Stimulated activated CD8-positive, alpha-beta memory T cell treated with anti-CD3 and anti-CD28 coated beads, Interleukin-12 subunit alpha, Interleukin-12 subunit beta, amount 100 ng/mL, for 4 hours (primary cell): Measurements from ENCODE around the gene CXCR1.
"Not testable (repeated sequence)": the region's sequence is repeated elsewhere in the genome, so short reads cannot be mapped to it uniquely, and the experiment has no call there.

Source experiments
- DNase-seq: peaks from one replicate; pipeline ENCODE4 v3.0.0-alpha.2; 2020; ENCODE audit warnings: low read depth

CXCR1 gene

DNA sequence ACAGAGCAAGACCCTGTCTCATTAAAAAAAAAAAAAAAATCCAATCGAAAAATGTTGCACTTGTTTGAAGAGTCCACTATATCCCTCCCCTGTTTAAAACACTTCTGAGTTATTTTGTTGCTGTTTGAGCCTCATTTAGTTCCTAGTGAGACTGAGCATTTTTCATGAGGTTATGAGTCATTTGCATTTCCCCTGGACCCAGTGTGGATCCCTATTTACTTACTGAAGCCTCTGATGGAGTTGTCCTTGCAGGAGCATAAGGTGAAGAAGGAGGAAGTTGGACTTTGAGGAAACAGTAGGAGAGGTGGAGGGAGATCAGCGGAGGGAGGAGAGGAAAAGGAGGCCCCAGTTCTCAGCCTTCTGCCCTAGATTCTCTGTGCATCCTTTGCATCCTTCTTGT, 5.1 kb downstream of the CXCR1 start:
- no peak for DNase-seq

DNA sequence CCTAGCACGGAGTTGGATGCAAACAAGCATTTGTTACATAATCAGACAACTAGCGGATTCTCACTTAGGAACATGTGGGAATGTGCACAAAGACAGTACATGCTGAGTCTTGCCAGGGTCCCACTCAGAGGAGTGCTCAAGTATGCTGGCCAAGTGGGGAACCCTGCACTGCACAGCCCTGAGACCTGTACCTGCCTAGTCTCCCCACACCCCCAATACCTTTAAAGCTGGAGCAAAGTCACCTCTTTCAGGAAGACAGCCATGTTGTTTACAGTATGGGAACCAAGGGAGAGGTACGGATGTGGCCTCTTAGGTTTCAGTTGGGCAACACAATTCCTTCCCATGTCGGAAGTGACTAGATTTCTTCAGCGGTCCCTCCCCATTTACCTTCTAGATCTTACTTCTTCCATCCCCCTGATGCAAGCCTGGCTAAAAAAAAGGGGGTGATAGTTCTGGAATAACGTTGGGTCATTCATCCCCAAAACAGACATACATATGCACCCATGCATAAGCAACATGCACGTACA, 10.7 kb downstream of the CXCR1 start:
- no peak for DNase-seq

DNA sequence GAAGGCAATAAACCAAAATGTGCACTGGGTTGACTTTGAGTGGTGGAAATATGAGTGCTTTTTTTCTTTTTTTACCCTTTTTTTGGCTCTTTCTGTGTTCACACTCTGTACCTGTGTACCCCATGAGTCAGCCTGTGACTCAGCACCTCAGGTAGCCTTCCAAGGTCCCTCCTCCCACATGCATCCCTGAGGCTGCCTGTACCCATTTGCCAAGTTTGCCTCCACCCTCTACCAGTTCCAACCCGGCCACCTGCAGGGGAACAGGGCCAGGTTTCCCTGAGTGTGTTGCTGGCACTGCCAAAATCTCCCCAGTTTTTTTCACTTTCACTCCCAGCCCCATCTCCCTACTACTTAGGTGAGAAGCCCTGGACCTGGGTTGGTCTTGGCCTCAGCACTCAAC, 14.0 kb downstream of the CXCR1 start:
- DNase-seq: no peak

DNA sequence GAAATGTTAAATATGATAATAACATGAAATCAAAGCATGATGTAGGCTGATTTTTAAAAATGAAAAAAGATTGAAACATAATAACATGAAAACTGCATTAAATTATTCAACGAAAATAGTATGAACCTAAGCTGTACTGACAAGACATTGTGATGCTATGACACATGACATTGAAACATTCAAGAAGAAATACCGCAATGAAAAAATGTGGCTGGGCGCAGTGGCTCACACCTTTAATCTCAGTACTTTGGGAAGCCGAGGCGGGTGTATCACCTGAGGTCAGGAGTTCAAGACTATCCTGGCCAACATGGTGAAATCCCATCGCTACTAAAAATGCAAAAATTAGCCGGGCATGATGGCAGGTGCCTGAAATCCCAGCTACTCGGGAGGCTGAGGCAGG, 14.6 kb downstream of the CXCR1 start:
- DNase-seq: no peak

DNA sequence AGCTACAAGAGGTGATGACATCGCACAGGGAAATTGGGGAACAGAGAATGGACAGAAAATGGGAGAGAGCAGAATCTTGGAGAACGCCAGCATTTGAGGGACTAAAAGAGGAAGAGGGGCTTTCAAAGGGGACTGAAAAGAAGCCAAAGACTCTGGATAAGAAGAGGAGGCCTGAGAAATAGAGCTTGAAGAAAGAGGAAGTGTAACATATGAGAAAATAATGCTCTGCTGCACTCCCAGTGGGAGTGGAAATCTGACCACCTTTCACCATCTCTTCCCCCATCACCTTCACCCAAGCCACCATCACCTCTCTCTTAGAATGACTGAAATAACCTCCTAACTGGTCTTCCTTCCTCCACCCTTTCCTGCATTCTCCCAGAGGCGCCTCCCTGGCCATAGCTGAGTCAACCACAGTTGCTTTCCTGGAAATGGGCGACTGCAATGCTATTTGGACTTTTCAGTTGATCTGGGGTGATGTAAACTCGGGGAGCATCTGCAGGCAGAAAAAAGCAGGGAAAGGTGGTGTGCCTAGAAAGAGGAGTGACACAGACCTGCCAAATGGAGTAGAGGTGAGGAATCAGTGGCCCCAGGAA, 16.8 kb downstream of the CXCR1 start:
- DNase-seq: no peak

DNA sequence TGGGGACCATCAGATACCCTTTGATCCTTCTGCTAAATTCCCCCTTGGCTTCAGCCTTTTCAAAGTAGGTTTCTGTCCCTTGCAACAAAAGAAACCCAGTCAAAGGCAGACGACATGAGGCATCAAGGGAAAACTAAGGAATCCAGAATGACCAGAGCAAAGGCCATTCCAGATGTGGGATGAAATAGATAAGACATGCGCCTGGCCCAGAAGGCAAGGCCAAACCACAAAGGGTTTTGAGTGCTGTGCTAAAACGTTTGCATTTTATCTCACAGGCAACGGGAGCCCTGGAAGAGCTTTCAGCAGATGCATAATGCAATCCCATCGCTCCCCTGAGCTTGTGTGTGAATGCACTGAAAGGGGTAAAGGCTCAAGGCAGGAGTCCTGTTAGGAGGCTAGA, 17.7 kb downstream of the CXCR1 start:
- DNase-seq: no peak

DNA sequence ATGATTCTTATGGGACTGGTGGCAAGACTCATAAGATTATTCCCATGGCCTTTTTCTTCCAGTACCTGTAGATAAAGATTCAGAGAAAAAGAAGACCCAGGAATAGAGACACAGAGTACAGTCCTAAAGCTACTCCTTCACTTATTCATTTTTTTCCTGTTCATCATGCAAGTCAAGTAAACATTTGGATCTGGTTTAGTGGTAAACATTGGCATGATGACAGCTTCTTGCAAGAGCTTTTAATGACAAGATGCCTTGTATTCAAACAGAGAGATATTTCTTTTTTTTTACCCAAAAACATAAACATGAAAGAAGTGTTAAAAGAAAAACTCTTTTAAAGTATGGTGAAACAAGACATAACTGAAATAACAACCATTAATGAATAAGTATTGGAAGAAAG, 20.7 kb downstream of the CXCR1 start:
- no peak for DNase-seq

DNA sequence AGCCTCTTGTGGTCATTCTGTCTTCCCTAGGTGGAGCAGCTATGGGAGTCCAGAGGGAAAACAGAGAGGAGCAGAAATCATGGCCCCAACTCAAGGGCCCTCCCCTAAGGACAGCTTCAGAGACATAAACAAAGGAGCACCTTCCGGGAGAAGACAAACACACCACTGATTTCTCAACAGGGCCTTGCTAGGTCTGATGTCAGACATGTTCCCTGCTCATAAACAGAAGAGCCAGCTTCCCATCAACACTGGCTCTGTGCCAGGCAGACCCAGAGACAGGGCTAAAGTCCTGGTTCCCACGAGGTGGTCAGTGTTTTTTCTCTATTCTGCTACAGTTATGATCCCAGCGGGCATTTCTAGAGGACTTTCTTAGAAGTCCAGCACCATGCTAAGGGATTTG, 21.6 kb downstream of the CXCR1 start:
- DNase-seq: no peak

DNA sequence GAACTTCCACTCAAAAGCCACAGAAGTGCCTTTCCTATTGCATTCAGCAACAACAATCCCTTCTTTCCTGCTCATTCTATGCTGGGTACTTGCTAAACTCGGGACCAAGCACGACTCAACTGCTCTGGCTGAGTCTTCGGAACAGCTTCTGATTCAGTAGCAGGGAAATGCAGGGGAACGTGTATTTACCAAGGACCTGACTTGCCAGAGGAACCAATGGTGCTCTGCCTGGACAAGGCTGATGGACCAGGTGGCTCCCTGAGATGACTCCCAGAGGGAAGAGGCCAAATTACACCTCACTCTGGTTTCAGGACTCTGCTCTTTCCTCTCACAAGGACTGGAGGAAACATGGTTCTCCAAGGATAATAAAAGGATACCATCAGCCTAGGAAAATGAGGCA, 28.7 kb downstream of the CXCR1 start:
- no peak for DNase-seq

DNA sequence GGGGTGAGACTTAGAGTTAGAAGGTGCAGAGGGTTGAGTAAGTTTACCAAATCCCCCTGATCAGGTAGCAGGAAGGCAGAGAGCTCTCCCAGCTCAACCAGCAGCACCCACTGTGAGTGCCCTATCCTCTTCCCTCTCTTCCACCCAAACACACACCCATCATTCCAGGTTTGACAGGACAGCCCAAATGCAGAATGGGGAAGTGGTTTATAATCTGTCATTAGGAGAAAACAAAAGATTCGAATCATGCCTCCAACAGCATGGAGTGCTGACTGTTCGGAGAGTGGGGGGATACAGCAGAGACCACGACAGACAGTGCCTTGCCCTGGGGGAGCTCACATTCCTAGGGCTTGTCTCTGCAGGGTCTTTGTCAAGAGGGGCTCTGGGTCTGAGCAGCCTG, 29.2 kb downstream of the CXCR1 start:
- no peak for DNase-seq

DNA sequence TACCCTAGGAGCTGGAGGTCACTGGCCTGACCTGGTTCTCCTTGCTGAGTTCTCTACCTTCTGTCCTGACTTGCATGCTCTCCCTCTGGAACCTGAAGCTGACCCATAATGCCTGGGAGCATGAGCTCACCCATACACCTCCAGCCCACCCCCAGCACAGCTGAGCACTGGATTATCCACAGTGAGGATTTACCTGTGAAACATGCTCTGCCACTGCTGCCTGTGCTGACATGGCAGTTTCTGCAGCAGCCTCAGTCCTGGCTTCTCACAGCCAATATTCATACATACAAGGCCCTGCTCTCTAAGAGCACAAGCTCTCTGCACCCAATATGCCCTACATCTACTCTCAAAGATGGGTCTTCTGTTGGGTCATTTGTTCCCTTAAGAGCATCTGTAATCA, 35.9 kb downstream of the CXCR1 start:
- DNase-seq: no peak

DNA sequence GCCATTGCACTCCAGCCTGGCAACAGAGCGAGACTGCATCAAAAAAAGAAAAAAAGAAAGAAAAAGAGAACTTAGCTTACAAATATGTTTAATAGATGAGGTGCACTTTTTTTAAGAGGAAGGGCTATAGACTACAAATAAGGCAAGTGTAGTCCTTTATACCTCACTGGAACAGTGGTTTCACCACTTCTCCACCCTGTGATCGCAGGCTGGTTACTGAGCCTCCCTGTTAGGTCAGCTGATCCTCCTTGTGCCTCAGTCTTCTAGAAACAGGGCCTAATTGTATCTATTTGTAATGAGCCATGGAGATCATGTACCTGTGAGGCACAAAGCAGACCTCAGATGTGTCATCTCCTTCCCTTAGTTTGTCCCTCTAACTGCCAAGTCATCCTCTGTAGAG, 36.4 kb downstream of the CXCR1 start:
- DNase-seq: no peak

DNA sequence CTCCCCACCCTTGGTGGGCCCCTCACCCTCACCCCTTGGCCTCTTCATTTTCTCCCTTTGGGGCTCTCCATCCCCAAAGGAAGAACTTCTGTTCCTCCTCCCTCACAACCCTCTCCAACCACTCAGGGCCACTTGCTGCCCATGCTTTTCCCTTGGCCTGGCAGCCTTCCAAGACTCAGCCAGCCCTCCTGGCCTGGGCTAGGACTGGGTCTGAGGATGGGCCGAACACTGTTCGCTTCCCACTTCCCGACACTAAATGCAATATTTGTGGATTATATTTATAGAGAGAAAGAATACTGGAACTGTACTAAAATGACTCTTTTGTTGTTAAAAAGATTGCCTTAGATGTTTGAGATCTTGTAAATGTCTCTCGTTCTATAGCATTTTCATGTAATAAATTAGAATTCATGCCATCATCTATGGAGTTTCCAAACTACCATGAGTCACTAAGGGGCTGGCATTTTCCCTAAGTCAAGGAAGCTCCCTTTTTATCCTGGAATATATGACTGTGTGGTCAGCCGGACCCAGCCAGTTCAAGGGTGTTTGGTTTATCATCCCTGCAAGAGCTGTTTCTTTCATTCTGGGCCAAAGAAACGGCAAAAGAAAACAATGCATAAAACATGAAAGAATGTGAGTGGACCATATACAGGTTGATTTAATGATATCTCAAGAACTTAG, 37.2 kb downstream of the CXCR1 start:
- DNase-seq: no peak

DNA sequence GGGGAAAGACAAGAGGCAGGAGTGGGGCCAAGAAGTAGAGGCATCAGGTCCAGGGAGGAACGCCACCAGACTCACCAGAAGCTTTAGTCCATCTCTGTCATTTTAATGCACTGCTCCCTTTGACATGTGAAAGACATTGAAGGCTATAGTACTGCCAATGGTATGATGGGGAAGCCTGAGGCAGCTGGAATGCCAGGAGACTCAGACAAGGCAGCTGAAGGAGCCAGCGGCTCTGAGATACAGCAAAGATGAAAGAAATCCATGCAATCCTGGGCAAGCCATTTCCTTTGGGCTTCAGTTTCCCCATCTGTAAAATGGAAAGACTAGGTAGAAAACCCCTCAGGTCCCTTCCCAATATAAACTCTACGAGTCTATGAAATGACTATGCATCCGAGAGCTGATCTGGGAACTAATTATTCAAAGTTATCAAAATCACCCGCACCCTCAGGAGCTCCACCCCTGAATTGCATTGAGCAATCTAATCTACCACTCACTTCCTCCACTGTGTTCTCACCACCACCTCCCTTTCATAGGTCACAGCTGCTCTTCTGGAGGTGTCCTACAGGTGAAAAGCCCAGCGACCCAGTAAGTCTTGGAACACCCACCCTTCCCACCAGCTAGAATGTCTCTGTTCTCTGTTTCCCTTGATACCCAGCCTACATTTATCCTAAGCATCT, 37.8 kb downstream of the CXCR1 start:
- no peak for DNase-seq

DNA sequence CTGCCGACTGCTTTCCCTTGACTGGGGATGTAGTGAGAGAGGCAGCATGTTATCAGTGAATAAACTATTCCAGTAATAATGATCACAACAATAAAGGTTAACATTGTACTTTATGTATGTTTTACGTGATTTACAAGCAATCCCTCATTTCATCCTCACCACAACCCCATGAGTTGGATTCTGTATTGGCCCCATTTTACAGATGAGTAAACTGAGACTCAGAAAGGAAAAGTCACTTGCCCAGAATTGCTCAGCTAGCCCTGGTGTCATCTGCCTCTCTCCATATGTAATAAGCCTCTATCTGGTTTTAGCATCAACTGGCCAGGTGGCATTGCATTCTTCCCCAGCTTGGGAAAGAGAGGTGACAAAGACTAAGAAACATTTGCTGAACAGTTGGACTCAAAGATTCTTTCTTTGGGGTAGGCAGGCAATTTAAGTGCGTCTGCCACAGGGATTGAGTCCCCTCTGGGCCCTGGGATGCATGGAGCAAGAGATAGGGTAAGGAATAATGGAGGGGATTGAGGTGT, 38.8 kb downstream of the CXCR1 start:
- no peak for DNase-seq

DNA sequence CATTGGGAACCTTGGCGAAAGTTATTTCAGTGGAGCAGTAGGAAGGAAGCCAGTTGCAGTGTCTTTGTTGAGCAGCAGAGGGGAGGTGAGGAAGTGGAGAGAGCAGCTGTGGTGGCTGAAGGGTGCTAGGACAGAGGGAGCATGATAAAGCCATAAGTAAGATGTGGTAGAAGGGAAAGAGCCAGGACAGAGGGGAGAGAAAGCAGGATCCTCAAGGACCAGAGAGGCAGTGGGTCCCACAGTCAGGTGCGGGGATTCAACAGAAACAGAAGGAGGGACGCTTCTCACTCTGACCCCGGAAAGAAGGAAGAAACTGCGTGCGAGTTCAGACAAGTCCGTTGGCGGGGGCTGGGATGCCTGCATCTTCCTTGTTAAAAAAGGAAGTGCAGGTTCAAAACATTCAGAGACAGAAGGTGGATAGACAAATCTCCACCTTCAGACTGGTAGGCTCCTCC, 41.1 kb downstream of the CXCR1 start, which contains the start of gene CXCR2:
Gene CXCR2, plus strand, starts transcription at position 403 of the 455 bp plus-strand sequence. CDS start 8,774 bp downstream, outside the sequence.
- DNase-seq: no peak

DNA sequence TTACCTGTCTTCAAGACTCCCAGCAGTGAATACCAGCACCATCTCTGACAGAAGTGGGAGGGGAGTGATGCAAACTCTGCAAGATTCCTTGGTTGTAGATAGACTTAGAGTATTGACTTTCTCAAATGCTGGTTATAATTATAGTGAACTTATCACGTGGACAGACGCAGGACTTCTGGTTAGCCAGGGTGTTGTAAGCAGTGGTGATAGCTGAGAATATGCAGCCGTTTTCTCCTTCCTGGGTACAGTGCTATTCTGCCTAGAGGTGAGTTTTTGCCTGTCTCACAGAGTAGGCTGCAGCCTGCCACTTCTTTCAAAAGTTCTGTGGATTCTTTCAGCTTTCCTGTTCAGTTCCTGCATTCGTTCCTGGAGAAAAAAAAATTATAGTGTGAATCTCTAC, 41.7 kb downstream of the CXCR1 start:
- DNase-seq: no peak

DNA sequence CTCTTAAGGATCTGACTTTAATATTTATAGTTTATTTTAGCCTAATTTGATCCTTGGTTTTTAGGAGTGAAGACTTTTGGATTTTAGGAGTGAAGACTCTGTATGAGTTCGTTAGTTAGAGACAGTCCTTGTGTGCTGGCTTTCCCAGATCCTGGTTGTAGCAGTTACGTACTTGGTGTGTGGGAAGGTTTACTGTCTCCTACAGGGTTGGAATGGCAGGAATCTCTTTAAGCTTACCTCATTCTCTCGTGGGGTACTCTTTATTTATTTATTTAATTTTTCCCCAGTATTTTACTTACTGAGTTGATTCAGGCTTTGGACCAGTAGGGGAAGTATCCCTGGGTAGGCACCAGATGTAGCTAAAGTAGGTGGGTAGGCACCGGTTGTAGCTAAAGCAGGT, 42.8 kb downstream of the CXCR1 start:
- no peak for DNase-seq

DNA sequence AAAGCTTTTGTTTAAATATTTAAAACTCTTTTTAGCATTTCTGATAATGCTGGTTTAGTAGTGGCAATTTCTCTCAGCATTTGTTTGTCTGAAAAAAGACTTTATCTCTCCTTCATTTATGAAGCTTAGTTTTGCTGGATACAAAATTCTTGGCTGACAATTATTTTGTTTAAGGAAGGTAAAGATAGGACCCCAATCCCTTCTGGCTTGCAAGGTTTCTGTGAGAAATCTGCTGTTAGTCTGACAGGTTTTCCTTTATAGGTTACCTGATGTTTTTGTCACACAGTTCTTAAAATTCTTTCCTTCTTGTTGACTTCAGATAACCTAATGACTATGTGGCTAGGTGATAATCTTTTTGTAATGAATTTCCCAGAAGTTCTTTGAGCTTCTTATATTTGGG, 44.5 kb downstream of the CXCR1 start:
- DNase-seq: not testable (repeated sequence)

DNA sequence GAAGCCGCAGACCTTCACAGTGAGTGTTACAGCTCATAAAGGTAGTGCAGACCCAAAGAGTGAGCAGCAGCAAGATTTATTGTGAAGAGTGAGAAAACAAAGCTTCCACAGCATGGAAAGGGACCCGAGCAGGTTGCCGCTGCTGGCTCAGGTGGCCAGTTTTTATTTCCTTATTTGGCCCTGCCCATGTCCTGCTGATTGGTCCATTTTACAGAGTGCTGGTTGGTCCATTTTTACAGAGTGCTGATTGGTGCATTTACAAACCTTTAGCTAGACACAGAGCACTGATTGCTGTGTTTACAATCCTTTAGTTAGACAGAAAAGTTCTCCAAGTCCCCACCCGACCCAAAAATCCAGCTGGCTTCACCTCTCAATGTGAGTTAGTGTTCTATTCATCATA, 45.0 kb downstream of the CXCR1 start:
- DNase-seq: not testable (repeated sequence)
